HG03139 (cell line): ENCODE data around the gene AQP10.
"Not testable (repeated sequence)": the region's sequence is repeated elsewhere in the genome, so short reads cannot be mapped to it uniquely, and the experiment has no call there.

Experiments used
- ATAC-seq: cut with Tn5 transposase; IDR thresholded peaks from one replicate; pipeline ENCODE4 v1.9.1; 2021; ENCODE audit not compliant: unreplicated experiment

The AQP10 gene

DNA sequence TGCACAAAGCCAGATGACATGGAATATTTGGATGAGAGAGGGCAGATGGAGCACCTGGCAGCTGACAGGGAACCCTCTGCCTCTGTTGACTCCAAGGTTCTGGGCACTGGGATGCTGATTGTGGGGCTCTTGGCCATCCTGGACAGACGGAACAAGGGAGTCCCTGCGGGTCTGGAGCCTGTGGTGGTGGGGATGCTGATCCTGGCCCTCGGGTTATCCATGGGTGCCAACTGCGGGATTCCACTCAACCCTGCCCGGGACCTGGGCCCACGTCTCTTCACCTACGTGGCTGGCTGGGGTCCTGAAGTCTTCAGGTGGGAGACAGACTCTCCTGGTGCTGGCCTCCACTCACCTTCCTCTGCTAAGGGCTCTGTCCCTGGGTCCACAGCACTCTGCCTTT, 2.6 kb downstream of the AQP10 start:
- no peak for ATAC-seq

GRCh38 chr1:154324241-154324640, 3.3 kb downstream of the AQP10 start:
- ATAC-seq, result no peak

- peak; percentile 36 for ATAC-seq
Observed at GRCh38 chr1:154324669-154325582, 4.0 kb downstream of the AQP10 start, which contains the start of gene ATP8B2. Gene ATP8B2 (plus strand): TSS chr1:154325525. CDS start chr1:154328142, 2,617 bp downstream.

DNA sequence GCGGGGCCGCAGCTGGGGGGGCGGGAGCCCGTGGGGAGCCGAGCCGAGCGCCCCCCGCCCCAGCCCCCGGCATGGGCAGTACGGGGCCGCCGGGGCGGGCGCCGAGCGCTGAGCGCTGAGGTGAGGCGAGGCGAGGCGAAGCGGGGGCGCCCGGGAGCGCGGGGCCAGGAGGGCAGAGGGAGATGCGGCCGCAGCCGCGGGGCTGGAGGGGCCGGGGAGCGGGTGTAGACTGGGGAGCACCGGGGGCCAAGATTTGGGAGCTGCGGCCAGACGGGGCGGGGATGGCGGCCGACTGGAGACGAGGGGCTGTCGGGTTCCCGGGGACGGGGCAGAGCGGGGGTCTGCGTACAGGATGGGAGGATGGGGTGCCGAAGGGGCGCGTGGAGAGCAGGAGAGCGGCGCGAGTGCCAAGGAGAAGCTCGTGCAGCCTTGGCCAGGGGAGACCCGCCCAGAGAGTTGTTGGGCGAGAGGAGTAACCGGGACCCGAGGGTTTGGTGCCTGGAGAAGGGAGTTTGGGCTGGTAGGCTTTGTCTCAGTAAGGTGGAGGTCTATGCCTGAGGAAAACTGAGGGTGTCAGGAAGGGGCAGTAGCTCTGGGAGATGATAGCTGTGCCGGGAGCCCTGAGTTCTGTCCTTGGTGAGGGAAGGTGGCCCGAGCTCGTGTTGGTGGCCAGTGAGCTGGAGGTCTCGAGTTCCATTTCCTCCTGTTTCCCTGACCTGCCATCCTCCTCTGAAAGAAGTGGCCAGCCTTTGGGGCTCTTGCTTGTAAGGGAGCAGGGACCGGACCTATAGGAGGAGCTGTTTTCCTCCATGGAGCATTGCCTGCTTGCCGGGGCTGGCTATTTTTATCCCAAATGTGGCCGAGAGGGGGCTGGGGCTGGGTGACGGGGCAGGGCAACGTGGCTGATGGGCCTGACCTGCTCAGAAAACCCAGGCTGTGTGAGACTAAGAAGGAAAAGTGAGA, 5.0 kb downstream of the AQP10 start:
- ATAC-seq, result no peak

DNA sequence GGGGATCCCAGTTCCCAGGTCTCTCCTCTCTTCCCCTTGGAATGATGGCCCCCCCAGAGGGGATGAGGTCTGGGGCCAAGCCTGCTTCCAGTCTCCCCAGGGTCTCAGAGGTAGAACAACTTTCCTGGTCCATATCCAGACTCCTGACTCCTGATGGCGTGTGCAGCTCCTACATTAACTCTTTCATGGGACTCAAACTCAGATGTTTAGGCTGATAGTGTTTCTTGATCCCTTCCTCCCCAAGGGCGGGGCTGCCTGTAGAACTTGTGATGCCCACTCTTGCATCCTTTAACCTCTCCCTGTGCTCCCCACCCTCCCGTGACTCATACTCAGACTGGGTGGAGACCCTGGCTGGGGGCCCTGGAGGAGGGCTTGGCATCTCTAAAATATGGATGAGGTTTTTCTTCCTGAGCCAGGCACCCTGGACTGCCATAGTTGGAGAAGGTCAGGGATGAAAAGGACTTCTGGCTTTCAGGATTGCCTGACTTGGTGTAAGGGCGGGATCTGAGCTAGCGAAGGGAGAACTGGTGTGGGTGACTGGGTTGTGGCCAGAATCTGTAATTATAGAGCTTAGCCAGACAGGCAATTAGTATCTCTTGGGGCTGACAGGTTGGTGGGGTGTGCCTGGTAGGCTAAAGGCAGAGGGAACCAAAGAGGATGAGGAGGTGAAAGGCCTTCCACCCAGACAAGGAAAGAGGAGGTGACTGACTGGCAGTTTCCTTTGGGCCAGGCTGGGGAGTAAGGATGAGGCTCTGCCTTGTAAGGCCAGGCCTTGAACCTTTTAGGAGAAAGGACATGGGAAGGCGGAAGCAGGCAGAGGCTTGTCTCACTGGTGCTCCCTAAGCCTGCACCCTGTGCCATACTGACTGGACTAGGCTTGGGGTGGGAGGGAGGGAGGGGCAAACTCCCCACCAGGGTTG, 5.9 kb downstream of the AQP10 start:
- ATAC-seq, result no peak

DNA sequence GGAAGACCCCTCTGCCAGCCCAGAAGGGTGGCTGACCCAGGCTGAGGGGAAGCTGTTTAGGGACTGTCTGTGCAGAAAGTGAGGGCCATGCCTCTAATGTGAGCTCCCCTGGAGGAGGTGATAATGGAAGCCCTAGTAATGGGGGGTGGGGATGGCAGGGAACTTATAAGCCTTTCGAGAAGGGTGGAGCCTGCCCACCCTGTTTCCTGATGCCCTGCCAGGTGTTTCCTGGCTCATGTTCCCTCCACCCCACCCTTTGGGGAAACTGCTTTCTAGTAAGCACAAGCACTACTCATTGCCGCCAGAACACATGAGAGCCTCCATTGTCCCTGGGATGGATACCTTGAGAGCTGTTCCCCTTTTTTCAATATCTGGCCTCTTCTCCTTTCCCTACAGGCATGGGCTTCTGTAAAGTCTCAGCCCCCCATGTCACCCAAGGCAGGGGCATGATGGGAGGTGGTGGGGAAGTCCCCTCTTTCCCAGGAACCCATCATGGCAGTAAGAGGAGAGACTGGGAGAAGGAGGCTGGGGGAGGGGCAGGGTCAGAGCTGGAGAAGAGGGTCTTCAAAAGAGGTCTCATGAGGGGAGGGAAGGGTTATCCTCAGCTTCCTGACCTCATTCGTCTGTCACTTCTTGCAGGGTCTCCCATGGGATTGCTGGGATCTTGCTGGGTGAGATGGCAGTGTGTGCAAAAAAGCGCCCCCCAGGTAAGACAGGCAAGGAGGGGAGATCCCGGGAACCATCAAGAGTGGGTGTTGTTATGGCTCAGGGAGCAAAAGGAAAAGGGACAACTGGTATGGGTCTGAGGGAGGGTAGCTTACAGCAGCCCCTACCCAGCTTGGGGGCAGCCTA, 6.8 kb downstream of the AQP10 start:
- ATAC-seq, result no peak

DNA sequence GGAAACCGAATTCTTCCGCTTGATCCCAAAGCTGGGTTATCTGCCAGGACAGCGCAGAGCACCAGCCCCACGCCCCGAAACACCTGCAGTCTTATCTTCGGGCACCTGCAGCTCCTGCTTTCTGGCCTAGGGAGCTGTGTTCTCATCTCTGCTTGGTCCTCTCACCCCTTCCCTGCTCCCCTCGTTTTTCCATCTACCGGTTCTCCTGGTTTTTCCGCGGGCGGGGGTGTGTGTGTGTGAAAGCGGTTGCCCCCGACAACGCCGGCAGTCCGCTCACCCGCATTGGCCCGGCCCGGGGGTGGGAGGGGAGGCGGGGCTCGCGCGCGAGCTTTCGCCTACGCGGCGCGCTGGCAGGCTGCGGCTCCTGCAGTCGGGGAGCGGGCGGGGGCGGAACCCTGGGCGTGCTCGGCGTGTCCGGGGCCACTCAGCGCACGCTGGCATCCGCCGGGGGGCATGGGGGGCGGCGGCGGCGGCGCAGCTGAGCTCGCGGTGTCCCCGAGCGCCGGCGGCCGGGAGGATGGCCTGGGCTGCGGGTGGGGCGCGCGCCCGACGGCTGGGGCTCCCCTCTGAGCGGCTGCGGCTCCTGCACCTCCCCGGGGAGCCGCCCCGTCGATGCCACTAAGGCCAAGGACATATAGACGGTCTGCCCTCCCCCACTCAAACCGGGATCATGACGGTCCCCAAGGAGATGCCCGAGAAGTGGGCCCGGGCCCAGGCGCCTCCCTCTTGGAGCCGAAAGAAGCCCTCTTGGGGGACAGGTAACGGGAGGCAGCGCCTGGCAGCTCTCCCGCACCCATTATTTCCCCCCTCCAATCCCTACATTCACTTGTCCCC, 7.6 kb downstream of the AQP10 start:
- no peak for ATAC-seq

- no peak for ATAC-seq
Observed at GRCh38 chr1:154329152-154329521, 8.2 kb downstream of the AQP10 start.

DNA sequence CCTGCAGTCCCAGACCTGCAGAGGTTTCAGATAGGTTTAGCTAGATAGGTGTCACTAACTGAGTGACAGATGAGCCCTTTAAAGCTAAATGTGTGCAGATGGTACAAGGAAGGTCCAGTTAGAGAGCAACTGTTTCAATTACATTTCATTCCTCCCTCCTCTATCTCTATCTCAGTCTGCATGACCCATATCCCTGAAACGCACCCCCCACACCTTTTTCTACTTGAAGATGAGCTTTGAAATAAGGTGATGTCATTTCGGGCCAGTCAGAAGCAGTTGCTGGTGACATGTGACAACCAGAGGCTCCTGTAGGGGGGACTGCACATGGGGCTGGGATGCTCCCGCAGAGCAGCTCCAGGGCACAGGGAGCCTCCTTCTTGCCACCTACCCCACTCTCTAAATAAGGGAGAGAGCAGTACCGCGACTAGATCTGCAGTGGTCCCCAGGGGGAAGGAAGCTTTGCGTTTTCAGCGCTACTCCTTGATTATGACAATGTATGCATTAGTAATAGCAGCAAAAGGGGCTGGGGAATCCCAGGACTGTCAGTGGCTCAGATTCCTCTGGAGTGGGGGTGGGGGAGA, 8.7 kb downstream of the AQP10 start:
- ATAC-seq, result no peak

GRCh38 chr1:154330669-154331068, 9.8 kb downstream of the AQP10 start:
- ATAC-seq, result no peak

DNA sequence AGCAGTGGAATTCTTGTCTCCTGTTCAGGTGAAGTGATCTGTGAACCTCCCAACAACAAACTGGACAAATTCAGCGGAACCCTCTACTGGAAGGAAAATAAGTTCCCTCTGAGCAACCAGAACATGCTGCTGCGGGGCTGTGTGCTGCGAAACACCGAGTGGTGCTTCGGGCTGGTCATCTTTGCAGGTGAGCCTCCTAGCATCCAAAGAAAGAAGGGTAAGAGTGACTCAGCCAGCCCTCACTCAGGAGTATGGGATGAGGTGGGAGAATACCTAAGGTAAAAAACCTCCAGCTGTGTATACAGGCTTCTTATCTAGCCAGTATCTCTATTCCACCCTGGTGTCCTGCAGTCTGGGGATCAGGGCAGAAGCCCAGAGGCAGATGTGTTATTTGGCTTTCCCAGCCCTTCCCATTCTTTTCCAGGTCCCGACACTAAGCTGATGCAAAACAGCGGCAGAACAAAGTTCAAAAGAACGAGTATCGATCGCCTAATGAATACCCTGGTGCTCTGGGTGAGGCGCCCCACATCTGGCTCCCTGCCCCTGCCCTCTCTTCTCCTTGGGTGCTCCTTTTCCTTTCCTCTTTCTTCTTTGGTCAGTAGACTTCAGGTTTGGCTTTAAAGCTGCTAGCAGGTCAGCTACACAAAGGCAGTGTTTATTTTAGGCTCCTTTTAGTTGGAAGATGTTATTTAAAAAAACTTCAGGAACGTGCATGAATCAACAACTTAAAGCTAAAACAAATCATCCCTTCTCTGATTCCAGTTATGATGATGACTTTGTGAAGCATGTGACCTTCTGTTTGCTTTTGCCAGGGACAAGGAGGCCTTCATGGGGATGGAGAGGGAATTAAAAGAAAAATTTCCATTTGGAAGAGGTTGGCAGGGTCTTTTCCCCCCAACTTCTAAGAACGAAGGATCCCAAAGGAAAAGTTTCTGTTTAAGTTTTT, 13.5 kb downstream of the AQP10 start:
- no peak for ATAC-seq

DNA sequence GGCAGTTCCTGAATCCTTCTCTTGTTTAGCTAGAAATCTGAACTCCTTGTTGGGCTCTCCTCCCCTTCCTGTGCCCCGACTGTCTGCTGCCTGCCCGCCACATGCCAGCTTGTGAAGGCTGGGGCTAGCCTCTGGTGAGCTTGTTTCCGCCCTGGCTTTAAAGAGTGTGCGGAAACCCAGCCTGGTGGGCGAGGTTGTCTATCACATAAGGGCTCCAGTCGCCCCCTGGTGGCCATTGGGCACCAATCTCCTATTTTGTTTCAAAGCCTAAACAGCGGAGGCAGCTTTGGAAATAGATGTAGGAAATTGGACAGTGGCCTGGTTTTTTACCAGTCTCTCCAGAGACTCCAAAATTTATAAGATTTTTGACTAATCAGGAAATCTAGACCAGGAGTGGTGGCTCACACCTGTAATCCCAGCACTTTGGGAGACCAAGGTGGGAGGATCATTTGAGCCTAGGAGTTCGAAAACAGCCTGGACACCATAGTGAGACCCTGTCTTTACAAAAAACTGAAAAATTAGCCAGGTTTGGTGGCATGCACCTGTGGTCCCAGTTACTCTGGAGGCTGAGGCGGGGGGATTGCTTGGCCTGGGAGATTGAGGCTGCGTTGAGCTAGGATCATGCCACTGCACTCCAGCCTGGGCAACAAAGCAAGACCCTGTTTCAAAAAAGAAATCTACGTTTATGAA, 14.3 kb downstream of the AQP10 start:
- no peak for ATAC-seq

GRCh38 chr1:154337253-154337894, 16.5 kb downstream of the AQP10 start:
- ATAC-seq, result no peak

DNA sequence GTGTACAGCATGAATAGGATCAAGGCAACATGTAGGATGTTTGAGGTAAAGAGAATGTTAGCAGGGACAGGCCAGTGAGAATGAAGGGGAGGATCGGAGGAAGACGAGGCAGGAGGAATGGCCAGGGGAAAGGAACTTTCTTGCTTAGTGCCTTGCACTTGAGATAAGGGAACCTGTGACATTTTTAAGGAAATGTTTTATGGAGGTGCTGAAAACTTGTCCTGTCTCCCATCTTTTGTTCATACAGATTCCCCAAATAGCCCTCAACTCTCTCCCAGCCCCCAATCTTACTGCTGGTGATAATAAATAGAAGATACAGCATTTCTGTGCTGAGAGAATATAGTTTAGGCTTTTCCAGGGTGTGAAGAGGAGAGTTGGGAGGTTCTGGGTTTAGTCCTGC, 18.0 kb downstream of the AQP10 start:
- ATAC-seq, result no peak

GRCh38 chr1:154341366-154341765, 20.5 kb downstream of the AQP10 start:
- ATAC-seq, result not testable (repeated sequence)

- no peak for ATAC-seq
Observed at GRCh38 chr1:154342132-154342531, 21.2 kb downstream of the AQP10 start.
